Stimulated activated CD4-positive, alpha-beta T cell treated with anti-CD3 and anti-CD28 coated beads, Interleukin-12 subunit alpha, Interleukin-12 subunit beta, amount 100 ng/mL, for 24 hours (primary cell): ENCODE measurements around the gene LDLRAD1.
"Not testable (repeated sequence)": the region's sequence is repeated elsewhere in the genome, so short reads cannot be mapped to it uniquely, and the experiment has no call there.

ENCODE experiments used
- DNase-seq, 2 experiments: peaks; one replicate each; pipeline ENCODE4 v3.0.0-alpha.2; 2020; ENCODE audit warnings: low read depth in 2 of 2

The LDLRAD1 gene

GRCh38 chr1:53992085-53992874, 25.7 kb downstream of the LDLRAD1 start:
- no peak for DNase-seq

GRCh38 chr1:53987880-53988279, 30.1 kb downstream of the LDLRAD1 start:
- DNase-seq = no peak

GRCh38 chr1:53986458-53986857, 31.5 kb downstream of the LDLRAD1 start:
- DNase-seq = no peak

GRCh38 chr1:53984726-53985125, 33.3 kb downstream of the LDLRAD1 start:
- no peak for DNase-seq

- no peak for DNase-seq
Observed at GRCh38 chr1:53982763-53983104, 35.3 kb downstream of the LDLRAD1 start.

GRCh38 chr1:53982034-53982762, 35.8 kb downstream of the LDLRAD1 start:
- no peak for DNase-seq

- DNase-seq = no peak
Observed at GRCh38 chr1:53981220-53981619, 36.8 kb downstream of the LDLRAD1 start.

GRCh38 chr1:53979712-53980450, 38.1 kb downstream of the LDLRAD1 start:
- no peak for DNase-seq

GRCh38 chr1:53975861-53976260, 42.1 kb downstream of the LDLRAD1 start:
- DNase-seq = no peak

GRCh38 chr1:53971718-53972117, 46.3 kb downstream of the LDLRAD1 start:
- DNase-seq = no peak

- not testable (repeated sequence) for DNase-seq
Observed at GRCh38 chr1:53969323-53969722, 48.7 kb downstream of the LDLRAD1 start.

GRCh38 chr1:53968125-53968513, 49.9 kb downstream of the LDLRAD1 start:
- no peak for DNase-seq

GRCh38 chr1:53967409-53968124, 50.4 kb downstream of the LDLRAD1 start:
- no peak for DNase-seq

GRCh38 chr1:53966794-53967193, 51.2 kb downstream of the LDLRAD1 start:
- no peak for DNase-seq

GRCh38 chr1:53964109-53964508, 53.9 kb downstream of the LDLRAD1 start:
- DNase-seq = no peak

GRCh38 chr1:53963460-53963859, 54.5 kb downstream of the LDLRAD1 start:
- no peak for DNase-seq

- DNase-seq = no peak
Observed at GRCh38 chr1:53962395-53962794, 55.6 kb downstream of the LDLRAD1 start.

GRCh38 chr1:53959664-53960250, 58.2 kb downstream of the LDLRAD1 start:
- no peak for DNase-seq
